Endothelial cell of umbilical vein (primary cell): Measurements from ENCODE around the gene PLEKHA5. TPM values are rescaled to one million over a fixed set of nuclear protein-coding genes. Genes with fewer than 3 reads are reported as not detected.

Source experiments
- BruUV-seq: library from RNA; stranded (reverse); fragments of 400-500 nt; replicated peaks from 2 replicates; lab custom pipeline; 2021; lab: Mats Ljungman, UMichigan
- CTCF ChIA-PET: fragments of 300-600, 350-600 bp; sonication (Branson Sonifier 250); formaldehyde crosslinking; loops from one replicate; lab custom pipeline; 2021; ENCODE audit warnings: antibody characterized with exemption, inconsistent platforms; lab: Charles Lee
- POLR2A ChIA-PET: fragments of 300-600, 350-600 bp; sonication (Branson Sonifier 250); formaldehyde crosslinking; loops from one replicate; lab custom pipeline; 2021; ENCODE audit warnings: antibody characterized with exemption, inconsistent platforms; lab: Charles Lee
- DNase-seq: peaks from one replicate; pipeline ENCODE4 v3.0.0-alpha.2; 2011; ENCODE audit warnings: low read depth, low spot score
- FAIRE-seq: peaks from 2 replicates; lab custom pipeline; 2011; peaks lifted over from hg19 to GRCh38; lab: Jason Lieb, UNC
- H2AFZ ChIP-seq: 2 replicates; pipeline ENCODE4 v1.6.0; 2012; ENCODE audit warnings: low read depth, low read length, control low read depth, inconsistent platforms
- H3K27ac ChIP-seq: 2 replicates; pipeline ENCODE4 v1.5.1; 2011; ENCODE audit warnings: low read depth, mild to moderate bottlenecking, control low read depth, low read length, moderate library complexity; ENCODE audit not compliant: insufficient read depth
- H3K27me3 ChIP-seq, 2 experiments: 2 replicates each; pipeline versions ENCODE4 v1.6.0 to v1.6.1; 2011; ENCODE audit warnings: low read length in 2 of 2, mixed read lengths in 1 of 2; ENCODE audit not compliant: control insufficient read depth in 2 of 2, insufficient read depth in 2 of 2
- H3K36me3 ChIP-seq, 2 experiments: 2 replicates in 1 of 2; 3 replicates in 1 of 2; pipeline ENCODE4 v1.5.1; 2011; ENCODE audit warnings: low read length in 2 of 2, mild to moderate bottlenecking in 1 of 2, moderate library complexity in 1 of 2; ENCODE audit not compliant: control insufficient read depth in 2 of 2, insufficient read depth in 2 of 2; ENCODE audit errors: extremely low read depth in 1 of 2
- H3K4me1 ChIP-seq: 3 replicates; pipeline ENCODE4 v1.5.1; 2011; ENCODE audit warnings: mild to moderate bottlenecking, low read length; ENCODE audit not compliant: control insufficient read depth, insufficient read depth; ENCODE audit errors: extremely low read depth
- H3K4me2 ChIP-seq: 2 replicates; pipeline ENCODE4 v1.6.1; 2011; ENCODE audit warnings: low read length, control low read depth, mixed read lengths; ENCODE audit not compliant: insufficient read depth
- H3K4me3 ChIP-seq, 3 experiments: fragments of 200-600 bp in 1 of 3; sonication (generic), shearing (Covaris generic) in 1 of 3; replicated peaks in 1 of 3; 2 replicates each; pipeline ENCODE4 v1.5.1; 2011 to 2016; ENCODE audit warnings: control low read depth in 3 of 3, low read length in 3 of 3, mild to moderate bottlenecking in 2 of 3, inconsistent platforms in 1 of 3, low read depth in 1 of 3, moderate library complexity in 1 of 3; ENCODE audit not compliant: insufficient read depth in 1 of 3
- H3K79me2 ChIP-seq: 2 replicates; pipeline ENCODE4 v1.6.0; 2012; ENCODE audit warnings: low read length, inconsistent platforms; ENCODE audit not compliant: control insufficient read depth, insufficient read depth
- H3K9ac ChIP-seq: replicated peaks from 2 replicates; pipeline ENCODE3; 2011; ENCODE audit warnings: low read length, control low read depth; ENCODE audit not compliant: insufficient read depth; ENCODE audit errors: extremely low read depth
- H3K9me1 ChIP-seq: replicated peaks from 3 replicates; pipeline ENCODE4 v1.6.0; 2011; ENCODE audit warnings: mild to moderate bottlenecking, low read length; ENCODE audit not compliant: control insufficient read depth, insufficient read depth; ENCODE audit errors: extremely low read depth
- H3K9me3 ChIP-seq: replicated peaks from 2 replicates; pipeline ENCODE4 v1.5.1; 2012; ENCODE audit warnings: low read length, inconsistent platforms; ENCODE audit not compliant: control insufficient read depth, insufficient read depth
- H4K20me1 ChIP-seq: replicated peaks from 2 replicates; pipeline ENCODE3; 2011; ENCODE audit warnings: mild to moderate bottlenecking, low read length; ENCODE audit not compliant: control insufficient read depth, insufficient read depth; ENCODE audit errors: extremely low read depth
- EZH2 ChIP-seq: IDR thresholded peaks from 2 replicates; pipeline ENCODE4 v1.6.1; 2012; ENCODE audit warnings: borderline replicate concordance, low read depth, mild to moderate bottlenecking, moderate library complexity, low read length, inconsistent platforms; ENCODE audit not compliant: severe bottlenecking
- GATA2 ChIP-seq: IDR thresholded peaks from 2 replicates; pipeline ENCODE4 v1.7.0; 2011; ENCODE audit warnings: low read depth, mild to moderate bottlenecking, moderate library complexity, mixed read lengths, low read length; ENCODE audit not compliant: insufficient read length, insufficient read depth
- JUN ChIP-seq: IDR thresholded peaks from 2 replicates; pipeline ENCODE4 v1.6.1; 2011; ENCODE audit warnings: borderline replicate concordance, low read depth; ENCODE audit not compliant: insufficient read length, insufficient read depth
- MYC ChIP-seq: IDR thresholded peaks from one replicate; pipeline ENCODE4 v1.6.1; 2011; ENCODE audit warnings: mild to moderate bottlenecking, low read depth, low read length
- POLR2AphosphoS5 ChIP-seq: IDR thresholded peaks from 2 replicates; pipeline ENCODE4 v1.6.1; 2012; ENCODE audit warnings: low read depth, mild to moderate bottlenecking, control low read depth, low read length, moderate library complexity; ENCODE audit not compliant: insufficient read depth
- dilution Hi-C: fragments of 300-500 bp; cut with MboI; formaldehyde crosslinking; loops from one replicate; pipeline ENCODE4 v1.15.0; 2019; ENCODE audit warnings: low sequenced_read_pairs; ENCODE audit not compliant: extremely low pct_ligation_motif_present
- intact Hi-C: fragments of 100-400 bp; cut with micrococcal nuclease; formaldehyde crosslinking; loops from one replicate; pipeline ENCODE4 v1.10.0; 2022
- polyA plus RNA-seq, 4 experiments: library from polyadenylated mRNA; depleted of rRNA in 3 of 4; stranded (reverse) in 3 of 4; unstranded in 1 of 4; fragments of >200 nt; gene quantifications; 2 replicates each; pipeline versions ENCODE4 v1.2.1 to v1.2.3, GENCODE V29; 2011 to 2012; ENCODE audit warnings: missing spikeins in 1 of 4
- total RNA-seq: library from RNA; stranded (reverse); gene quantifications from 2 replicates; pipeline ENCODE4 v1.2.3, GENCODE V29; 2021
- TF ChIP-seq, protein P1 (sequence below): IDR thresholded peaks from 2 replicates; pipeline ENCODE4 v1.6.1; 2011; ENCODE audit not compliant: insufficient read depth, insufficient read length
- TF ChIP-seq, protein P2 (sequence below), 2 donors: IDR thresholded peaks; 1 replicate in 1 of 2; 2 replicates in 1 of 2; pipeline ENCODE4 v1.5.1; 2011; ENCODE audit warnings: low read length in 2 of 2, mild to moderate bottlenecking in 2 of 2, moderate library complexity in 2 of 2, control low read depth in 1 of 2, inconsistent platforms in 1 of 2, low read depth in 1 of 2; ENCODE audit not compliant: insufficient read depth in 1 of 2; ENCODE audit errors: extremely low read depth in 1 of 2

PLEKHA5 gene
- total and polyA plus RNA-seq, 2 donors (not counting 3 experiments of a cell fraction or from before 2014, with no cell fraction given): 2.5 to 12.7 TPM

DNA sequence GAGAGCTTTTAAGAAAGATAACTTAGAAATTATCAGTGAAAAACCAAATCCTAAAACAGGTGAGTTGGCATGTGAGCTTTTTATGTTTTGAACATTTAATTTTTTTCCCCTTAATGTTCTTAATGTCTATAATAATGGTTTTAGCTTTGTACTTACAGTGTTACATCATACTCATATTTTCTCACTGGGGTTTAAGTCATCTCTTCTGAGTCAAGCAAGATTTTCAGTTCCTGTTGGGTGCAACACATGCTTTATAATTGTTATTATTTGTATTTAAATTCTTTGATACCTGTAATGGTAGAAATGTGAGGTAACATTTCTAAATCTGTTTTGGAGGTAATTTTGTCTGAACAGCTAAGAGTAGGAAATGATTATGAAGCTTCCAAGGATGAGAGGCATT is 113.0 kb downstream of the PLEKHA5 start:
- POLR2A ChIA-PET: no interaction called here
- Histone ChIP-seq H3K9ac (no peak overlapping the region), H3K27ac (no peak overlapping the region), H3K27me3 (no peaks in the 10 kb centered on the region), H3K9me3 (no peaks in the 10 kb centered on the region), H3K4me1 (no peaks in the 10 kb centered on the region), H3K36me3 (no peaks in the 10 kb centered on the region), H3K4me2 (no peak overlapping the region), H3K4me3 (no peak overlapping the region), H2AFZ (no peak overlapping the region), H4K20me1 (no peaks in the 10 kb centered on the region), H3K9me1 (no peaks in the 10 kb centered on the region), H3K79me2 (no peaks in the 10 kb centered on the region)
- TF ChIP-seq POLR2AphosphoS5: no peak
- TF ChIP-seq EZH2: no peak
- TF ChIP-seq JUN: no peak
- TF ChIP-seq, protein P1, sequence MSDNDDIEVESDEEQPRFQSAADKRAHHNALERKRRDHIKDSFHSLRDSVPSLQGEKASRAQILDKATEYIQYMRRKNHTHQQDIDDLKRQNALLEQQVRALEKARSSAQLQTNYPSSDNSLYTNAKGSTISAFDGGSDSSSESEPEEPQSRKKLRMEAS: no peak
- TF ChIP-seq, protein P2, sequence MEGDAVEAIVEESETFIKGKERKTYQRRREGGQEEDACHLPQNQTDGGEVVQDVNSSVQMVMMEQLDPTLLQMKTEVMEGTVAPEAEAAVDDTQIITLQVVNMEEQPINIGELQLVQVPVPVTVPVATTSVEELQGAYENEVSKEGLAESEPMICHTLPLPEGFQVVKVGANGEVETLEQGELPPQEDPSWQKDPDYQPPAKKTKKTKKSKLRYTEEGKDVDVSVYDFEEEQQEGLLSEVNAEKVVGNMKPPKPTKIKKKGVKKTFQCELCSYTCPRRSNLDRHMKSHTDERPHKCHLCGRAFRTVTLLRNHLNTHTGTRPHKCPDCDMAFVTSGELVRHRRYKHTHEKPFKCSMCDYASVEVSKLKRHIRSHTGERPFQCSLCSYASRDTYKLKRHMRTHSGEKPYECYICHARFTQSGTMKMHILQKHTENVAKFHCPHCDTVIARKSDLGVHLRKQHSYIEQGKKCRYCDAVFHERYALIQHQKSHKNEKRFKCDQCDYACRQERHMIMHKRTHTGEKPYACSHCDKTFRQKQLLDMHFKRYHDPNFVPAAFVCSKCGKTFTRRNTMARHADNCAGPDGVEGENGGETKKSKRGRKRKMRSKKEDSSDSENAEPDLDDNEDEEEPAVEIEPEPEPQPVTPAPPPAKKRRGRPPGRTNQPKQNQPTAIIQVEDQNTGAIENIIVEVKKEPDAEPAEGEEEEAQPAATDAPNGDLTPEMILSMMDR (IDR thresholded peaks at IDR 0.05; ENCODE audit: extremely low read depth in 1 of 2, insufficient read depth in 1 of 2, low read depth in 1 of 2, low read length in 2 of 2): no peak
- no peak for TF ChIP-seq GATA2
- no peak for TF ChIP-seq MYC
- intact Hi-C loops (no loop called here), dilution Hi-C loops (no loop called here)
- no TSS peak for BruUV-seq
- FAIRE-seq (no peak), DNase-seq (no peak)
- CTCF ChIA-PET: no interaction called here
